AG08396 (cell line): ENCODE measurements around the gene SPDL1.

Experiments
- DNase-seq: peaks from one replicate; pipeline ENCODE4 v3.0.0; 2012; ENCODE audit warnings: low spot score, mixed read lengths

The SPDL1 gene

DNA sequence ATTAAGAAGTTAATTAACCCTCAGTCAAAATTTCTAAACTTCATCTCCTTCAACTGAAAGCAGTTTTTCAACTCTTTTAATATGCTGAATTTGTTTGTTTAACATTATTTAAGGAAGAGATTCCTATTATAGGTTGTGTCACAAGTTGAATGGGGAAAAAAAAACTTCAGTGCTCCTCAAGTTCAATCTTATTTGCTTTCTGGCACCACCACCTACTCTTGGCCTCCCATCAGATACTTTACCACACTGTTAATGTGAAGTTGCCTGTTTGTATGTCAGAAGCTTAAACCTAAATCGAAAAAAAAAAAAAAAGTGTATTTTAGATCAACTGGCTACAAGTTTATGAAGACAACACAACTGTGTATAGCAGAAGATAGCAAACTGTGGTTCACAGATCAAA lies 49.4 kb downstream of the SPDL1 start:
- no peak for DNase-seq

DNA sequence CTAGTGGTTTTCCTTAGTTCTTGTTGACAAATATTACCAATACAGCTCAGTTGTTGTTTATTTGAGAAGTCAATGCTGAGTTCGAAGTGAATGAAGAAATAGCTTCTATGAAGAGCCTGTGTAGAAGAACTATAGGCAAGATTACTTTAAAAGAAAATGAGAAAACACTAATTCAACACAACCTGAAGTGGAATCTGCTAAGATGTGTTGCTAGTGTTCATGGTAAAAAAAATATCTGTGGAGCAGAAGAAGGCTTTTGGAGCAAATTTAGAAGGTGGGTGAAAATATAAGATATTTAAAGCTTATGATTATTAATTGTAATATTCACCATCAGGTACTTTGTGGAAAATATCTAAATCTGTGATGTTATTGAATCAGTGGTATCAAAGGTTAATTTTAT lies 51.0 kb downstream of the SPDL1 start:
- no peak for DNase-seq

DNA sequence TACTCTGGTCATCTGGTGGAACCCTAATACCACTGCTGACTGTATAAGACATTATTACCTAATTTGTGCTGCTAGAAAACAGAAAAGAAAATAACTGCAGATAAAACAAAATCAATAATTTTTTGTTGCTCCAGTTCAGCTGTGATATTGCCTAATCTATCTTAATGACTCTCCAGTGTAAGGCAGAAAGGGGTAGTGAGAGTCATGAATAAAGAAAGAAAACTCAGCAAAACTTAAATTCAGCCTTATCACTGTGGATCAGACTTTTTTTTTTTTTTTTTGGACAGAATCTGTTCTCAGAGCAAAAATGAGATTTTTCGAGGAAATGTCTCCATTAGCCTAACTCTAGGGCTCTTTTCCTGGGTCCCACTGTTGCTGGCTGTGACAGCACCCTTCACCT lies 52.4 kb downstream of the SPDL1 start:
- no peak for DNase-seq

DNA sequence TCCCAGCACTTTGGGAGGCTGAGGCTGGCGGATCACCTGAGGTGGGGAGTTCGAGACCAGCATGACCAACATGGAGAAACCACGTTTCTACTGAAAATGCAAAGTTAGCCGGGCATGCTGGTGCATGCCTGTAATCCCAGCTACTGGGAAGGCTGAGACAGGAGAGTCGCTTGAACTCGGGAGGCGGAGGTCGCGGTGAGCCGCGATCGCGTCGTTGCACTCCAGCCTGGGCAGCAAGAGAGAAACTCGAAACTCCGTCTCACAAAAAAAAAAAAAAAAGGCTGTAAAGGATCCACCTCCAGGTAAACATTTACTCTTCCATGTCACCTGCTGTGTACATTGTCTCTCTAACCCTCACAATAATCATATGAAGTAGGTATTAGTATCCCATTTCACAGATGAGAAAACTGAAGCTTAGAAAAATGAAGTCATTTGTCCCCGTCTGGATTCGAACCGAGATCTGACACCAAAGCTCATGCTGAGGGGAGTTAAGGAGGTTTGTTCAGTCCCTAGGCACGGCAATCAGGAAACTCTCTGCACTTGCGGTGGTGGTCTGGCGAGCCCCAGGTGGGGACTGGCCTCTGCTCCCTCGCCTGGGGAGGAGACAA lies 53.0 kb downstream of the SPDL1 start:
- DNase-seq: no peak

DNA sequence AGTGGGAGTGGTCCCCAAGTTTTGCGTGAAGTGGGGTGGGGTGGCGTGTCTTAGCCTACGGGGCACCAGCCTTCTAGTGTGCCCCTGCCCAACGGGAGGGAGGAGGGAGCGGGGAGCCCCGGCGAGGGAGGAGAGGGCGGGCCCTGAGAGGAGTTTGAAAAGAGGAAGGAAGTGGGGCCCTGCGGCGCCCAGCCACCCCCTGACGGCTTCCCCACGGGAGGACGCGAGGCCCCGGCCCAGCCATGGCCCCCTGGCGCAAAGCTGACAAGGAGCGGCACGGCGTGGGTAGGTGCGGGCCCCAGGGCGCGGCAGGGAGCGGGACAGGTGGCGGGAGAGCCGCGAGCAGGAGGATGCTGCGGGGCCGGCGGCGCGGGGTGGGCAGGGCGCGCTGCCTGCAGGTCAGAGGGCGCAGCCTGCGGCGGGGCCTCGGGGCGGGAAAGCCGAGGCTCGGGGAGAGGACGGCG lies 53.5 kb downstream of the SPDL1 start, which contains the start of gene DOCK2:
DOCK2 (plus strand) TSS at position 191 of the 464 bp plus-strand sequence; CDS start at position 243, 52 bp downstream.
- DNase-seq: no peak

DNA sequence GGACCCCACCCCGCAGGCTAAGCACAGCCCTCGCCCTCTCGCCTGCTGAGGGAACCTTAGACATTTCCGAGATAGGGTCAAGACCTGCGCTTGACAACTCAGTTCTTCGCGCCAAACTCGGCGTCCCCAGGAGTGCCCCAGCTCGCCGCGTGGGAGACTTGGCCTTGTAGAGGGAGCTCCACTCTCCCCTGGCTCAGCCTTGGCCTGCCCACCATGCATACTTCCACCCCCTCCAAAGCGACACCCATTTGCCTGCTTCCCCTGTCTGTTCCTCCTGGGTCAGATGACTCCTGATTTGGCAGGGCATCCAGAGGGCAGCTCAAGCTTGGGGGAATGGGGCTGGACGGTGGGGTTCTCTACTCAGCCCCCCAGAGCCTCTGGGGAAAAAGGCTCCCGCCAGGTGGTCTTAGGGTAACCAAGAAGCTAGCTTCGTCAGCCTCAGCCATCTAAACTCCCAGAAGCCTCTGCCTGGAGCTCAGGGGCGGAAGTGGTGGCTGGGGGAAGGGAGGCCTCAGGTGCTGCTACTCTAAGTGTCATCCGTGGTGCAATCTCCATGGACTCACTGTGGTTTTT lies 54.1 kb downstream of the SPDL1 start:
- DNase-seq: no peak

DNA sequence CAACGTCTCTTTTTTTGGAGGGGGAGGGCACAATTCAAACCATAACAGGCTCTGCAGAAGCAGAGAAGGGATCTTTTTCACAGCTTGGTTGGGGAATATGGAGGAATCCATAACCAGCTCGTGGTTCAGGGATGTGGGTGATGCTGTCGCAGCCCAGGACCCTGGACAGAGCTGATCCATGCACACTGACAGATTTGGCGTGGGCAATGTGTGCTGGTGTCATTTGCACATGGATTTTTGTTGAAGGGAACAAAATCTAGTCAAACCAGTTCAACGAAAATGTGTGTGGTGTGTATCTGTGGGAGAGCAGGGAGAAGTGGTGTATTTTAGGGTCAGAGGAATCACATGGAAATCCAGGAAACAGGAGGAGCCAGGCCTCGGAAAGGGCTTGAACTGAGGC lies 57.7 kb downstream of the SPDL1 start:
- peak; percentile 61 for DNase-seq

DNA sequence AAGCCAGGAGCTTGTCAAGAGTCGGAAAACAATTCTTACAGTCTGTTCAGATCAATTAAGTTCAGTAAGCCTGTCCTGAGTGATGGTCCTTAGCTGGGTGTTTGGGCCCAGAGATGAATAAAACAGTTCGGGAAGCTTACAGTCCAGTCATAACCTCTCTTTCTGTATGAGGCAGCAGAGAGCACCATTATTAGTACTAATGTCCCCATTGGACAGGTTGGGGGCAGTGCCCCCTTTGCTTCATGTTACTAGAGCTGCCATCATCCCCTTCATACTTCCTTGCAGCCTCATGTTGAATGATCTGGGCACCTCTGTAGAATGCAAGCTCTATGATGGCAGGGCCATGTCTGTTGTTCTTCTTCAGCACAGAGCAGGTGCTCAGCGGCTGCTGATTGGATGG lies 63.3 kb downstream of the SPDL1 start:
- DNase-seq: no peak

DNA sequence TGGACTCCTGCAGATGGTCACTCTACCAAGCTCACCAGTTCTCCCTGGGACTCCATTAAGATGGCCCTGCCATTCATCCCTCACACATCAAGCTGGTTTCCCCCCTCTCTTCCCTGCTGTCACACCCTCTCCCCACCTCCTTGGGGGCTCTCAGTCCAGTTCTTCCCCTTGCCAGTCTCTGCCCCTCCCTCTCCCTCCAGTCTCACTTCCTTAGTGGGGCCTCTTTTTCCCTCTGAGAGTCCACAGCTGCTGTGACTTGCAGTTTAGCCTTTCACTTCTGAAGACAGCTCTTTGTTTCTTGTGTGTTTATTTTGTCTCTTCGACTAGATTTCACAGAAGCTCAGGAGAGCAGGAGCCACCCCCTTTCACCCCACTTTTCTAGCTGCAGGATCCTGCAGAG lies 64.0 kb downstream of the SPDL1 start:
- DNase-seq: no peak

DNA sequence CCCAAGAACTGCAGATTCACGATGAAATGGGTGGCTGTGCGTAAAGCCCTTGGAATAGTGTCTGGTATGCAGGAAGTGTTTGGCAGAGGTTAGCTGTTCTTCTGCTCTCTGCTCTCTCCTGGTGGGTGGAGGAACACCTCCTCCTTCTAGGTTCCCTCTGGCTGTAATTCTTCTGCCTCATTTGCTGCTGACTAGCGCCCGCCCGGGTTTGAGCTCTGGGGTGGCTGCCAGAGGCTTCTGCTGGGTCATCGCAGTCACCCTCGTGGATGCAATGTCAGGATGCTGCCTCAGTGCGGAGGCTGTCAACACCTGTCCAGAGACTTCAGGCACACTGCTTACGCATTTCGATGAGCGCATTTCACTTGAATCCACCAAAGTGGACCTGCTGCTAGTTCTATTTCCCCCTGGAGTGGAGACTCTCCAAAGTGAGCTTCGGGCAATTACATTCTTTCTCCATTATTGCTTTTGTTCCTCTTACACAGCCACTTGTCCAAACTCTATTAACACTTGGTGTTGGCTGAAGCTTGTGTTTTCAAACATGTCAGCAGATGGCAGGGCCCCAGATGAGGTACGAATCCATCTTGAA lies 65.2 kb downstream of the SPDL1 start:
- peak; percentile 26 for DNase-seq

DNA sequence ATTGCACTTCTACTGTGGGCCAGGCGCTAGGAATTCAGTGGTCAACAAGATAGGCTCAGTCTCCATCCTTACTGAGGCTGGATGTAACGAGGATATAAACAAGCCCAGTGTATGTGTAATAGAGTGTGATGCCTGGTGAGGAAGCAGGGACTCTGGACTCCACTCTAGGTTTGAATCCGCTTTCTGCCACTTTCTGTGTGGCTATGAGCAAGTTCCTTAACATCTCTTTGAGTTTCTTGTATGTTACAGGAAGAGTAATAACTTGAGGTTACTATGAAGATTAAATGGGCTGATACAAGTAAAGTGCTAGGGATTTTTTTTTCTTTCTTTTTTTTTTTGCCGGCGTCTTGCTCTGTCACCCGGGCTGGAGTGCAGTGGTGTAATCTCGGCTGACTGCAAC lies 65.9 kb downstream of the SPDL1 start:
- no peak for DNase-seq

DNA sequence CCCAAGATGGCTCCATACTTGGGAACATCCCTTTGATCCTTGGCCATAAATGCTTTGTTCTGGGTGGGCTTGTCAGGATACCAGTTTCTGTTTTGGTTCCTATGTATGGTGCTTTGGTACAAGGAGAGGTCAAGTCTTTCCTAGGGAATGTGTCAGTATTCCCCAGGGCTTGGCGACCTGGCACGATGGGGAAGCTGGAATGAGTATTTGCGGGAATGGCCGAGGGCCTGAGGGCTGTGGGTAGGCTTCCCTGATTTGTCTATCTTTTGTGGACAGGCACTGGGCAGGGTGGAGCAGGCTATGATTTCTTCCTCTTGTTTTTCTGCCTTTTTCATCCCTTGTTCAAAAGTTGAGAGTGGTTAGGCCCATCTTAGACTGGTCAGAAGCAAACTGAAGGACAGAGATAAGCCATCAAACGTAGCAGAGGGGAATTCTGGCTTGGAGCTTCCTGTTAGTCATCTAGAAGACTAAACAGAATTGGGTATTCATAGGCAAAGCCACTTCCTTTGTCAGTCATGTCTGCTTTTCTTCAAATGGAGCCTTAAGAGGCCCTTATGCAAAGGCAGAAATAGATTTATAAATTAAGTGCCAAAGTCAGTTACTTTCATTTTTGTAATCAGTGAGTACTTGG lies 67.2 kb downstream of the SPDL1 start:
- DNase-seq: peak; percentile 37

DNA sequence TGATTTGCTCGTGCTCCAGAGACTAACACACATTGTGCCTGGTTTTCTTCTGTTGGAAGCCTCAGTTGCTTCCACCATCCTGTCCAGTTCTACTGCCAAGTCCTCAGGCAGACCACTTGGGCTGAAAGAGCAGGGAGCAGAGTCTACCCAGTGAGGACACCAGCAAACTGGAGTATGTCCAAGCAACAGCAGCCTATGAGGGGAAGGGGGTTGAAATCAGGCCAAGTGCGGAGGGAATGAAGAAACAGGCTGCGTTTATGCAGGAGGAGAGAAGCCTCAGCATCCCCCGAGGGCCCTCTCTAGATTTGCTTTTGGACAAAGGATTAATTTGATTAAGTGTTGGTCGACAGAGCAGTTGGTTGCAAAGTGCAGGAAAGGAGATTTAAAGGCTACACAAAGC lies 68.0 kb downstream of the SPDL1 start:
- DNase-seq: no peak

DNA sequence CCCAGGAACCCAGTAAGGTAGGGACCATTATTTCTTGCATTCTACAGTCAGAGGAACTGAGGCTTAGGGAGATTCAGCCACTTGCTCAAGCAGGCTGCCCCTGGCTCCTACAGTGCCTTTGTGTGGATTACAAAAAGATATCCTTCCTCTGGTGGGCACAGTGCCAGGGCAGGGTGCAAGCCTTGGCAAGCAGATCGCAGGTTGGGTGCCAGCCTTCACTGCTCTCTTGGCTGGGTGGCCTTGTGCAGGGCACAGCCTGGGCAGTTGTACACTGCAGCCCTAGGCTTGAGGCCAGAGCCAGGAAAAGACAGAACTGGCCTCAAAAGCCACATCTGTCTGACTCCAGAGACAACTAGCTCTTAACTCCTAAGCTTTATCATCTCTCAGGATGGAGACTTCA lies 68.5 kb downstream of the SPDL1 start:
- DNase-seq: no peak

DNA sequence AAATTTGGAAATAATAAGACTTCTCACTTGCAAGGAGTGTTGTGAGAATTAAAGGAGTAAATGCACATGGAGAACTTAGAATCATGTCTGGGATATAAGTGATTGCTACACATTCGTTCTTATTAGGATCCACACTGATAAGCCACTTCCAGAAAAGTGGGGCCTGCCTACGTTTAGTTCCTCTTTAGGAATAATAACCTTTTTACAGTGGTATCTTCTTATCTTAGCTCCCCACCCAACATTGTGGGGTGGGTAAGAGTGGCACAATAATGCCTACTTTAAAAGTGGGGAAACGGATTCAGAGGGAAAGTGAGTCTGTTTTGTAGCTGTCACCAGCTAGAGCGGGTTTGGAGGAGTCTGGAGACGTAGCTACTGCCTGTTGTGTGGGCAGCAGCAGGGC lies 69.5 kb downstream of the SPDL1 start:
- no peak for DNase-seq
